D721Med (cell line): ENCODE results near the gene QRFP.

Experiments
- DNase-seq: peaks from one replicate; pipeline ENCODE4 v3.0.0; 2011; ENCODE audit warnings: low spot score; ENCODE audit not compliant: insufficient read length
- FAIRE-seq: peaks from 2 replicates; lab custom pipeline; 2011; peaks lifted over from hg19 to GRCh38; lab: Jason Lieb, UNC
- TF ChIP-seq, protein P1 (sequence below): IDR thresholded peaks from 2 replicates; pipeline ENCODE4 v1.5.1; 2012; ENCODE audit warnings: mild to moderate bottlenecking, control low read depth; ENCODE audit not compliant: insufficient read depth; ENCODE audit errors: missing control alignments

Gene QRFP

DNA sequence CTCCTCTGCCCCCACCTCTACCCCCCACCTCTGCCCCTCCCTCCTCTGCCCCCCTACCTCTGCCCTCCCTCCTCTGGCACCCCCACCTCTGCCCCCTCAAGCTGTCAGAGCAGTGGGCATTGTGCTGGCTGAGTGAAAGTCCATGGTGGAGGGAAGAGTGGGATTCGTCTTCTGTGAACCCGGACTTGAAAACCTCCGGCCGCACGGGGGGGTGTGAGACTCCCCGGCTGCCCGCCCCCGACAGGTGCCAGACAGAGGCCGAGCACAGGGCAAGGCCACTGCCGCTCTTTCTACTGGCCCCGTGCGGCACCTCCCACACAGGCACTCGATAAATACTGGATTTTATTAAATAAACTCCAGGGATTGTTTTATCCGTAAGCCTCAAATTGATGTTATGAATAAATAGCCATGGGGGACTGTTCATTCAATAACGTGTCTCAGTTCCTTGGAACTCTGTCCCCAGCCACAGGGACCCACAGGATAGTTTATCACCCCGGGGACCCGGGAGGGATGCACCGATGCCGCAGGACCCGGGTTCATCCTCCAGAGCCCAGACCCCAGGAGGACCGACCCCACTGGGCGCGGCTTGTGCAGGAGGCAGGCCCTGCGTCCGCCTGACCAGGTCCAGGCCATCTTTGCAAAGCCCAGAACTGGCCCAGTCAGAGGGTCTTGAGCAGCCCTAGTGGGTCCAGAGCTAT is 2.6 kb upstream of the QRFP start:
- TF ChIP-seq, protein P1, sequence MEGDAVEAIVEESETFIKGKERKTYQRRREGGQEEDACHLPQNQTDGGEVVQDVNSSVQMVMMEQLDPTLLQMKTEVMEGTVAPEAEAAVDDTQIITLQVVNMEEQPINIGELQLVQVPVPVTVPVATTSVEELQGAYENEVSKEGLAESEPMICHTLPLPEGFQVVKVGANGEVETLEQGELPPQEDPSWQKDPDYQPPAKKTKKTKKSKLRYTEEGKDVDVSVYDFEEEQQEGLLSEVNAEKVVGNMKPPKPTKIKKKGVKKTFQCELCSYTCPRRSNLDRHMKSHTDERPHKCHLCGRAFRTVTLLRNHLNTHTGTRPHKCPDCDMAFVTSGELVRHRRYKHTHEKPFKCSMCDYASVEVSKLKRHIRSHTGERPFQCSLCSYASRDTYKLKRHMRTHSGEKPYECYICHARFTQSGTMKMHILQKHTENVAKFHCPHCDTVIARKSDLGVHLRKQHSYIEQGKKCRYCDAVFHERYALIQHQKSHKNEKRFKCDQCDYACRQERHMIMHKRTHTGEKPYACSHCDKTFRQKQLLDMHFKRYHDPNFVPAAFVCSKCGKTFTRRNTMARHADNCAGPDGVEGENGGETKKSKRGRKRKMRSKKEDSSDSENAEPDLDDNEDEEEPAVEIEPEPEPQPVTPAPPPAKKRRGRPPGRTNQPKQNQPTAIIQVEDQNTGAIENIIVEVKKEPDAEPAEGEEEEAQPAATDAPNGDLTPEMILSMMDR: no peak
- DNase-seq: no peak
- no peak for FAIRE-seq

DNA sequence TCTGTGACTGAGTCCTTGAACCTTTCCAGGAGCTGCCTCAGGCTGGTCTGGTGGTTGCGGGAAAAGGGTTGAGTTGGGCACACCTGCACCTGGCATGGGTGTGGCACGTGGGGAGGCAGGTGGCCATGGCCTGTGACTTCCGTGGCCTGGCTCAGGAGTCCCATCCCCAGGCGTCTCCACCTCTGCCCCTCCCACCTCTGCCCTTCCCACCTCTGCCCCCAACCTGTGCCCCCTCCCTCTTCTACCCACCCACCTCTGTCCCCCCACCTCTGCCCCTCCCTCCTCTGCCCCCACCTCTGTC is 1.9 kb upstream of the QRFP start:
- TF ChIP-seq, protein P1: no peak
- FAIRE-seq (no peak), DNase-seq (no peak)

- no peak for FAIRE-seq
Measured at GRCh38 chr9:130897848-130898551, 1.4 kb upstream of the QRFP start.

GRCh38 chr9:130897105-130897751 is 616 bp upstream of the QRFP start:
- DNase-seq: no peak
- no peak for FAIRE-seq
- TF ChIP-seq, protein P1: no peak

More at GRCh38 chr9:130897848-130898551, 1.4 kb upstream of the QRFP start:
- TF ChIP-seq, protein P1: no peak
- no peak for DNase-seq

GRCh38 chr9:130895481-130896232 is 955 bp downstream of the QRFP start:
- FAIRE-seq: no peak
- TF ChIP-seq, protein P1: no peak
- no peak for DNase-seq

DNA sequence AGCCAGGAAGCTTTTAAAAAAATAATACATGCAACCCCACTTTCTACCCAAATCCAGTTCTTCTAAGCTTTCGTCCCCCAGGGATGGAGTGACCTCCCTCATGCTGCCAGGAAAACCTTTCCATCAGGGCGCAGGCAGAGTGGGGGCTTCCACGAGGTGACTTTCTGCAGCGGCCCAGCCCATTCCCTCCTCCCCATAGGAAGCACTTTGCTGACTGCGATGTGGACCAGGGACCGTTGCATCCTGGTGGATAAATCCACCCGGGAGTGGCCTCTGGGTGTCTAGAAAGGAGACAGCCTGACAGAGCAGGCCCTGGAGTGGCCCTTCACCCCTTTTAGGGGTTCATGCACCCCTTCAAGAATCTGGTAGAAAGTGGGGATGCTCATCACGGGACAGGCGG is 1.6 kb downstream of the QRFP start:
- TF ChIP-seq, protein P1: no peak
- FAIRE-seq (no peak), DNase-seq (no peak)
